K562 (cell line): Measurements from ENCODE around the gene NAA40. TPM values are rescaled to one million over a fixed set of nuclear protein-coding genes. Genes with fewer than 3 reads are reported as not detected.
A peak's percentile ranks its signal among the peaks of the same experiment; 100 is the strongest.

ENCODE experiments used
- ARID4B ChIP-seq: sonication (generic); formaldehyde crosslinking; IDR thresholded peaks from 2 replicates; pipeline ENCODE4 v1.8.0; 2022; ENCODE audit warnings: mild to moderate bottlenecking, missing genetic modification reagents
- EGR1 ChIP-seq: fragments of 450-650 bp; conservative IDR thresholded peaks from 2 replicates; pipeline ENCODE4 v1.6.1; 2017; ENCODE audit warnings: mild to moderate bottlenecking
- ELK3 ChIP-seq: fragments of 450-650 bp; formaldehyde crosslinking; IDR thresholded peaks from 2 replicates; pipeline ENCODE4 v1.4.0; 2020; ENCODE audit warnings: mild to moderate bottlenecking
- GATAD2A ChIP-seq: fragments of 450-650 bp; IDR thresholded peaks from 2 replicates; pipeline ENCODE4 v1.6.1; 2017
- IRF9 ChIP-seq: fragments of 450-650 bp; IDR thresholded peaks from 2 replicates; pipeline ENCODE4 v1.6.1; 2016; ENCODE audit warnings: missing biosample characterization, missing genetic modification characterization
- MAFK ChIP-seq: IDR thresholded peaks from 2 replicates; pipeline ENCODE4 v1.6.1; 2011; ENCODE audit warnings: low read length, improper control_type of control experiment
- REST ChIP-seq, 2 experiments: fragments of 450-650 bp; formaldehyde crosslinking in 1 of 2; IDR thresholded peaks; 2 replicates each; pipeline versions ENCODE4 v1.4.0 to v1.6.1; 2014 to 2020; ENCODE audit warnings: mild to moderate bottlenecking in 2 of 2, borderline replicate concordance in 1 of 2, low read depth in 1 of 2
- ZBTB2 ChIP-seq: fragments of 450-650 bp; IDR thresholded peaks from 2 replicates; pipeline ENCODE4 v1.6.1; 2016; ENCODE audit warnings: antibody characterized with exemption
- ZNF23 ChIP-seq: fragments of 250-450 bp; sonication (Bioruptor Pico); IDR thresholded peaks from 2 replicates; pipeline ENCODE4 v1.4.0; 2020; ENCODE audit warnings: mild to moderate bottlenecking
- ZSCAN32 ChIP-seq: fragments of 450-650 bp; formaldehyde crosslinking; IDR thresholded peaks from 2 replicates; pipeline ENCODE4 v1.4.0; 2020; ENCODE audit warnings: mild to moderate bottlenecking, moderate library complexity
- polyA plus RNA-seq, 8 experiments: library from polyadenylated mRNA; depleted of rRNA in 4 of 8; stranded (reverse) in 5 of 8; unstranded in 3 of 8; fragments of >200 nt; fragmentation: Nextera tagmentation in 2 of 8; fragmentation: Illumina TruSeq in 1 of 8; extraction: Ambion mirVana in 2 of 8; extraction: Trizol in 1 of 8; gene quantifications; 2 replicates each; pipeline versions ENCODE4 v1.2.1 to v1.2.3, GENCODE V29; 2011 to 2014; ENCODE audit warnings: inconsistent platforms in 1 of 8, missing spikeins in 1 of 8
- total RNA-seq, 7 experiments: library from RNA; depleted of rRNA in 6 of 7; stranded (reverse); fragments of >200 nt in 6 of 7; fragmentation: Illumina TruSeq in 2 of 7; extraction: Trizol in 2 of 7; gene quantifications; 2 replicates each; pipeline versions ENCODE4 v1.2.1 to v1.2.3, GENCODE V29; 2011 to 2021; ENCODE audit warnings: low replicate concordance in 1 of 7

The NAA40 gene
- total and polyA plus RNA-seq, 9 of the 15 experiments (the other 6 are each of a cell fraction or from before 2014, with no cell fraction given), result 6.2 to 39.0 (median 23.1) TPM

GRCh38 chr11:63915961-63916836 lies 22.6 kb upstream of the NAA40 start (continued):
- no peak for TF ChIP-seq MAFK
- TF ChIP-seq ARID4B (CRISPR knock-in tag), result 0 out of 2 replicates have a peak, but pooled peaks have one; percentile 50
- no peak for TF ChIP-seq ZSCAN32
- TF ChIP-seq REST (IDR thresholded peaks at IDR 0.05; ENCODE audit: borderline replicate concordance), result peak; percentile 49; the same call in 1 of the 2 replicates
- no peak for TF ChIP-seq REST (CRISPR knock-in tag; IDR thresholded peaks at IDR 0.05; ENCODE audit: low read depth)
- no peak for TF ChIP-seq ELK3 (CRISPR knock-in tag)
- TF ChIP-seq EGR1, result no peak
- peak; percentile 78 for TF ChIP-seq GATAD2A
- no peak for TF ChIP-seq ZNF23 (CRISPR knock-in tag)
- TF ChIP-seq IRF9 (tag), result no peak
- peak; percentile 66 for TF ChIP-seq ZBTB2
